GM23248 (cell line): ENCODE results near the gene CCDC50. TPM values are rescaled to one million over a fixed set of nuclear protein-coding genes. Genes with fewer than 3 reads are reported as not detected.

ENCODE experiments used
- DNase-seq: peaks from one replicate; pipeline ENCODE4 v3.0.0-alpha.2; 2015
- H2AFZ ChIP-seq: fragments of 200-600 bp; sonication (generic); 2 replicates; pipeline ENCODE4 v1.6.1; 2016; ENCODE audit warnings: antibody characterized with exemption
- H3F3A ChIP-seq: fragments of 200-600 bp; sonication (generic); 2 replicates; pipeline ENCODE4 v1.6.1; 2016; ENCODE audit warnings: mild to moderate bottlenecking, antibody characterized with exemption, mixed run types; ENCODE audit not compliant: insufficient read depth
- H3K27ac ChIP-seq: fragments of 200-600 bp; sonication (generic); 2 replicates; pipeline ENCODE4 v1.5.1; 2016; ENCODE audit warnings: mild to moderate bottlenecking
- H3K27me3 ChIP-seq: fragments of 200-600 bp; sonication (generic); replicated peaks from 2 replicates; pipeline ENCODE4 v1.6.1; 2016; ENCODE audit warnings: mild to moderate bottlenecking; ENCODE audit not compliant: insufficient read depth
- H3K36me3 ChIP-seq: fragments of 200-600 bp; sonication (generic); 2 replicates; pipeline ENCODE4 v1.6.1; 2016; ENCODE audit warnings: low read depth, mild to moderate bottlenecking
- H3K4me1 ChIP-seq: fragments of 200-600 bp; sonication (generic); 2 replicates; pipeline ENCODE4 v1.6.1; 2016; ENCODE audit warnings: mild to moderate bottlenecking; ENCODE audit not compliant: insufficient read depth
- H3K4me2 ChIP-seq: fragments of 200-600 bp; sonication (generic); one replicate; pipeline ENCODE4 v1.6.1; 2016; ENCODE audit warnings: mild to moderate bottlenecking; ENCODE audit not compliant: unreplicated experiment
- H3K4me3 ChIP-seq: fragments of 200-600 bp; sonication (generic); 2 replicates; pipeline ENCODE4 v1.5.1; 2016; ENCODE audit warnings: mild to moderate bottlenecking
- H3K79me2 ChIP-seq: fragments of 200-600 bp; sonication (generic); 2 replicates; pipeline ENCODE4 v1.6.1; 2016; ENCODE audit warnings: mild to moderate bottlenecking; ENCODE audit not compliant: insufficient read depth
- H3K9ac ChIP-seq: fragments of 200-600 bp; sonication (generic); 2 replicates; pipeline ENCODE4 v1.6.1; 2016; ENCODE audit warnings: mild to moderate bottlenecking
- H3K9me2 ChIP-seq: fragments of 200-600 bp; sonication (generic); 2 replicates; pipeline ENCODE4 v1.6.1; 2016; ENCODE audit warnings: mixed run types, mild to moderate bottlenecking, moderate library complexity; ENCODE audit not compliant: insufficient read depth
- H3K9me3 ChIP-seq: fragments of 200-600 bp; sonication (generic); one replicate; pipeline ENCODE4 v1.6.1; 2017; ENCODE audit warnings: low read depth
- H4K20me1 ChIP-seq: fragments of 200-600 bp; sonication (generic); 2 replicates; pipeline ENCODE4 v1.6.0; 2016; ENCODE audit not compliant: insufficient read depth
- EZH2 ChIP-seq: fragments of 200-600 bp; sonication (generic); IDR thresholded peaks from 2 replicates; pipeline ENCODE4 v1.6.1; 2018; ENCODE audit warnings: antibody characterized with exemption, mild to moderate bottlenecking; ENCODE audit not compliant: insufficient read depth, poor library complexity, severe bottlenecking
- EZH2phosphoT487 ChIP-seq: fragments of 200-600 bp; sonication (generic); IDR thresholded peaks from 2 replicates; pipeline ENCODE4 v1.6.1; 2018; ENCODE audit warnings: antibody characterized with exemption, moderate library complexity, mild to moderate bottlenecking, low read depth; ENCODE audit not compliant: insufficient read depth
- WGBS, 2 experiments: methylation state at CpG; one replicate each; pipeline ENCODE4 v1.1.6; 2015 to 2017; ENCODE audit warnings: low lambda C conversion rate in 2 of 2, low coverage in 1 of 2; ENCODE audit errors: missing lambda C conversion rate in 2 of 2; 5-methylcytosine and 5-hydroxymethylcytosine counted together
- in situ Hi-C: fragments of 300-500 bp; cut with MboI; formaldehyde crosslinking; loops from 2 replicates; pipeline ENCODE4 v1.15.0; 2020
- polyA plus RNA-seq: library from polyadenylated mRNA; unstranded; fragments of >200 nt; fragmentation: Nextera tagmentation; extraction: Ambion mirVana; gene quantifications from 2 replicates; pipeline ENCODE4 v1.2.1, GENCODE V29; 2016
- total RNA-seq: library from RNA; depleted of rRNA; stranded (reverse); fragments of >200 nt; shearing (Covaris generic); gene quantifications from 2 replicates; pipeline ENCODE4 v1.2.3, GENCODE V29; 2014

Gene CCDC50
- total and polyA plus RNA-seq, 2 experiments from 2014 or later: 63.0 to 68.6 TPM

- in situ Hi-C loops: no loop called here
Observed at GRCh38 chr3:191383124-191383523, 53.9 kb downstream of the CCDC50 start.

GRCh38 chr3:191385101-191385500 lies 55.9 kb downstream of the CCDC50 start:
- Histone ChIP-seq H3K9me3 (no peaks in the 10 kb centered on the region), H3K27me3 (no peaks in the 10 kb centered on the region), H3K79me2 (peaks cover 22% of the 10 kb centered on the region), H3K9me2 (no peaks in the 10 kb centered on the region), H3K27ac (no peak overlapping the region), H3K9ac (no peak overlapping the region), H3K4me3 (no peak overlapping the region), H3K4me2 (no peak overlapping the region), H3F3A (peaks cover 20% of the 10 kb centered on the region), H3K4me1 (peaks cover 29% of the 10 kb centered on the region), H3K36me3 (peaks cover 33% of the 10 kb centered on the region), H2AFZ (no peak overlapping the region), H4K20me1 (no peaks in the 10 kb centered on the region)
- no peak for TF ChIP-seq EZH2phosphoT487
- DNase-seq: no peak
- WGBS, 2 experiments: 65 to 72% methylated on average over 3 of the region's 3 CpGs
- in situ Hi-C loops: no loop called here

More at GRCh38 chr3:191383124-191383523, 53.9 kb downstream of the CCDC50 start:
- Histone ChIP-seq H3K27ac (peak overlapping the region; percentile 15; the same call in 1 of the 2 replicates), H4K20me1 (no peaks in the 10 kb centered on the region), H3K9ac (no peak overlapping the region), H3K4me3 (no peak overlapping the region), H3K9me3 (no peaks in the 10 kb centered on the region), H3K27me3 (no peaks in the 10 kb centered on the region), H2AFZ (no peak overlapping the region), H3K79me2 (peaks cover 27% of the 10 kb centered on the region), H3K9me2 (no peaks in the 10 kb centered on the region), H3K4me2 (peak overlapping the region; percentile 45), H3K36me3 (peaks cover 30% of the 10 kb centered on the region), H3K4me1 (peaks cover 38% of the 10 kb centered on the region), H3F3A (peaks cover 21% of the 10 kb centered on the region)
- TF ChIP-seq EZH2 (no peak), EZH2phosphoT487 (no peak)
- WGBS, 2 experiments: 21 to 28% methylated on average over 4 of the region's 4 CpGs
- DNase-seq: peak; percentile 38

GRCh38 chr3:191387441-191388077 lies 58.4 kb downstream of the CCDC50 start:
- no peak overlapping the region for H3K4me3 ChIP-seq
- H3K4me2 ChIP-seq: no peak overlapping the region
- H3K4me1 ChIP-seq: peaks cover 31% of the 10 kb centered on the region
- TF ChIP-seq EZH2phosphoT487: no peak
- no peak for TF ChIP-seq EZH2
- in situ Hi-C loops: no loop called here
- DNase-seq: peak; percentile 11
- H3K27ac ChIP-seq: no peak overlapping the region
- no peak overlapping the region for H3K9ac ChIP-seq
- H2AFZ ChIP-seq: no peak overlapping the region
- WGBS, 2 experiments: 33 to 48% methylated on average over 1 of the region's 1 CpG
- peaks cover 20% of the 10 kb centered on the region for H3F3A ChIP-seq
- no peaks in the 10 kb centered on the region for H4K20me1 ChIP-seq
- no peaks in the 10 kb centered on the region for H3K9me3 ChIP-seq
- H3K27me3 ChIP-seq: no peaks in the 10 kb centered on the region
- H3K79me2 ChIP-seq: peaks cover 22% of the 10 kb centered on the region
- no peaks in the 10 kb centered on the region for H3K9me2 ChIP-seq
- H3K36me3 ChIP-seq: peaks cover 28% of the 10 kb centered on the region

GRCh38 chr3:191388823-191389222 lies 59.6 kb downstream of the CCDC50 start:
- peak; percentile 38 for DNase-seq
- no peak overlapping the region for H3K27ac ChIP-seq
- peaks cover 18% of the 10 kb centered on the region for H3K4me1 ChIP-seq
- no peak for TF ChIP-seq EZH2
- TF ChIP-seq EZH2phosphoT487: no peak
- H3F3A ChIP-seq: peaks cover 7% of the 10 kb centered on the region
- no peak overlapping the region for H3K4me3 ChIP-seq
- in situ Hi-C loops: no loop called here
- no peak overlapping the region for H3K4me2 ChIP-seq
- no peaks in the 10 kb centered on the region for H3K9me3 ChIP-seq
- no peaks in the 10 kb centered on the region for H3K27me3 ChIP-seq
- WGBS, 2 experiments: 42 to 55% methylated on average over 1 of the region's 1 CpG
- H3K9me2 ChIP-seq: no peaks in the 10 kb centered on the region
- no peaks in the 10 kb centered on the region for H4K20me1 ChIP-seq
- no peak overlapping the region for H3K9ac ChIP-seq
- H3K79me2 ChIP-seq: peaks cover 22% of the 10 kb centered on the region
- no peak overlapping the region for H2AFZ ChIP-seq
- peaks cover 37% of the 10 kb centered on the region for H3K36me3 ChIP-seq
